GOT3 (cell line): Measurements from ENCODE around the gene CFAP410.
A peak's percentile ranks its signal among the peaks of the same experiment; 100 is the strongest.

ENCODE experiments used
- DNase-seq: peaks from one replicate; lab custom pipeline; 2025; ENCODE audit warnings: mixed read lengths; lab: John Stamatoyannopoulos, UW

The CFAP410 gene

GRCh38 chr21:44338971-44339910 lies at the start of gene CFAP410:
TSS of gene CFAP410 (minus strand) at chr21:44339390. CDS start at chr21:44339194, 196 bp downstream.
- DNase-seq: peak; percentile 95

- DNase-seq: no peak
Measured at GRCh38 chr21:44384968-44385367, 45.8 kb upstream of the CFAP410 start.

- DNase-seq: no peak
Measured at GRCh38 chr21:44383216-44383615, 44.0 kb upstream of the CFAP410 start.

- no peak for DNase-seq
Measured at GRCh38 chr21:44382536-44382935, 43.3 kb upstream of the CFAP410 start.

- DNase-seq: no peak
Measured at GRCh38 chr21:44381874-44382273, 42.7 kb upstream of the CFAP410 start.

GRCh38 chr21:44380876-44381275 lies 41.7 kb upstream of the CFAP410 start:
- no peak for DNase-seq

- DNase-seq: no peak
Measured at GRCh38 chr21:44379991-44380865, 41.0 kb upstream of the CFAP410 start.

GRCh38 chr21:44379515-44379848 lies 40.3 kb upstream of the CFAP410 start:
- no peak for DNase-seq

- no peak for DNase-seq
Measured at GRCh38 chr21:44378646-44379514, 39.7 kb upstream of the CFAP410 start.

- no peak for DNase-seq
Measured at GRCh38 chr21:44377922-44378645, 38.9 kb upstream of the CFAP410 start.

- no peak for DNase-seq
Measured at GRCh38 chr21:44377201-44377921, 38.2 kb upstream of the CFAP410 start.

GRCh38 chr21:44376606-44377005 lies 37.4 kb upstream of the CFAP410 start:
- DNase-seq: no peak

GRCh38 chr21:44375761-44376241 lies 36.6 kb upstream of the CFAP410 start:
- no peak for DNase-seq

- no peak for DNase-seq
Measured at GRCh38 chr21:44375281-44375651, 36.1 kb upstream of the CFAP410 start.

- DNase-seq: no peak
Measured at GRCh38 chr21:44374601-44375280, 35.6 kb upstream of the CFAP410 start.

GRCh38 chr21:44372616-44373015 lies 33.4 kb upstream of the CFAP410 start:
- no peak for DNase-seq

GRCh38 chr21:44371596-44371995 lies 32.4 kb upstream of the CFAP410 start:
- DNase-seq: no peak

- no peak for DNase-seq
Measured at GRCh38 chr21:44370786-44371410, 31.7 kb upstream of the CFAP410 start.

GRCh38 chr21:44370027-44370735 lies 31.0 kb upstream of the CFAP410 start:
- peak; percentile 25 for DNase-seq
